HepG2 (cell line): ENCODE measurements around the gene APOD. TPM values are rescaled to one million over a fixed set of nuclear protein-coding genes. Genes with fewer than 3 reads are reported as not detected.
A peak's percentile ranks its signal among the peaks of the same experiment; 100 is the strongest.

Experiments
- BORCS8-MEF2B ChIP-seq: sonication (generic); formaldehyde crosslinking; IDR thresholded peaks from 2 replicates; pipeline ENCODE4 v1.8.0; 2022; ENCODE audit warnings: mild to moderate bottlenecking, missing genetic modification reagents
- HOXA7 ChIP-seq: sonication (generic); formaldehyde crosslinking; IDR thresholded peaks from 2 replicates; pipeline ENCODE4 v1.8.1; 2022; ENCODE audit warnings: mild to moderate bottlenecking, missing genetic modification reagents, moderate library complexity
- IRF2 ChIP-seq: IDR thresholded peaks from 2 replicates; pipeline ENCODE4 v1.6.1; 2018; ENCODE audit warnings: missing genetic modification reagents, missing compliant biosample characterization
- KDM4B ChIP-seq: sonication (generic); formaldehyde crosslinking; IDR thresholded peaks from 2 replicates; pipeline ENCODE4 v1.4.0; 2020; ENCODE audit warnings: missing genetic modification reagents
- WIZ ChIP-seq: sonication (generic); formaldehyde crosslinking; IDR thresholded peaks from 2 replicates; pipeline ENCODE4 v1.5.1; 2020; ENCODE audit warnings: mild to moderate bottlenecking, missing genetic modification reagents
- ZC3H4 ChIP-seq: sonication (generic); formaldehyde crosslinking; IDR thresholded peaks from 2 replicates; pipeline ENCODE4 v1.4.0; 2020; ENCODE audit warnings: missing genetic modification reagents, borderline replicate concordance
- ZNF746 ChIP-seq: sonication (generic); formaldehyde crosslinking; IDR thresholded peaks from 2 replicates; pipeline ENCODE4 v1.8.0; 2022; ENCODE audit warnings: mild to moderate bottlenecking, missing genetic modification reagents
- polyA plus RNA-seq, 8 experiments: library from polyadenylated mRNA; depleted of rRNA in 3 of 8; stranded (reverse) in 7 of 8; unstranded in 1 of 8; fragments of >200 nt; fragmentation: Illumina TruSeq in 4 of 8; extraction: Trizol in 4 of 8; gene quantifications; 2 replicates each; pipeline versions ENCODE4 v1.2.1 to v1.2.3, GENCODE V29; 2011 to 2016; ENCODE audit warnings: low read depth in 4 of 8, missing spikeins in 1 of 8, mixed read lengths in 1 of 8; ENCODE audit not compliant: insufficient read depth in 1 of 8
- total RNA-seq, 5 experiments: library from RNA; depleted of rRNA; stranded (reverse); fragments of >200 nt; fragmentation: Illumina TruSeq; extraction: Trizol; gene quantifications; 2 replicates each; pipeline ENCODE4 v1.2.3, GENCODE V29; 2016; ENCODE audit warnings: low read depth in 1 of 5
- TF ChIP-seq, protein P1 (sequence below): IDR thresholded peaks from 2 replicates; pipeline ENCODE4 v1.4.0; 2020; ENCODE audit warnings: mild to moderate bottlenecking, missing genetic modification reagents
- TF ChIP-seq, protein P2 (sequence below): sonication (generic); formaldehyde crosslinking; IDR thresholded peaks from 2 replicates; pipeline ENCODE4 v1.4.0; 2020; ENCODE audit warnings: missing genetic modification reagents
- TF ChIP-seq, protein P3 (sequence below): sonication (generic); formaldehyde crosslinking; conservative IDR thresholded peaks from 2 replicates; pipeline ENCODE4 v1.4.0; 2020; ENCODE audit warnings: missing genetic modification reagents
- TF ChIP-seq, protein P4 (sequence below): sonication (generic); formaldehyde crosslinking; IDR thresholded peaks from 2 replicates; pipeline ENCODE4 v1.8.0; 2022; ENCODE audit warnings: missing genetic modification reagents, mild to moderate bottlenecking, moderate library complexity, borderline replicate concordance
- TF ChIP-seq, protein P5 (sequence below): sonication (generic); formaldehyde crosslinking; IDR thresholded peaks from 2 replicates; pipeline ENCODE4 v1.8.0; 2022; ENCODE audit warnings: mild to moderate bottlenecking, missing genetic modification reagents, moderate library complexity
- TF ChIP-seq, protein P6 (sequence below): sonication (generic); formaldehyde crosslinking; conservative IDR thresholded peaks from 2 replicates; pipeline ENCODE4 v1.4.0; 2020; ENCODE audit warnings: missing genetic modification reagents
- TF ChIP-seq, protein P7 (sequence below): sonication (generic); formaldehyde crosslinking; IDR thresholded peaks from 2 replicates; pipeline ENCODE4 v1.9.0; 2022; ENCODE audit warnings: low read depth, missing genetic modification reagents

Gene APOD
- total and polyA plus RNA-seq, 2 of the 13 experiments (the other 11 are each of a cell fraction or from before 2014, with no cell fraction given): not detected

GRCh38 chr3:195549931-195550519 is 33.7 kb downstream of the APOD start (continued):
- TF ChIP-seq, protein P1, sequence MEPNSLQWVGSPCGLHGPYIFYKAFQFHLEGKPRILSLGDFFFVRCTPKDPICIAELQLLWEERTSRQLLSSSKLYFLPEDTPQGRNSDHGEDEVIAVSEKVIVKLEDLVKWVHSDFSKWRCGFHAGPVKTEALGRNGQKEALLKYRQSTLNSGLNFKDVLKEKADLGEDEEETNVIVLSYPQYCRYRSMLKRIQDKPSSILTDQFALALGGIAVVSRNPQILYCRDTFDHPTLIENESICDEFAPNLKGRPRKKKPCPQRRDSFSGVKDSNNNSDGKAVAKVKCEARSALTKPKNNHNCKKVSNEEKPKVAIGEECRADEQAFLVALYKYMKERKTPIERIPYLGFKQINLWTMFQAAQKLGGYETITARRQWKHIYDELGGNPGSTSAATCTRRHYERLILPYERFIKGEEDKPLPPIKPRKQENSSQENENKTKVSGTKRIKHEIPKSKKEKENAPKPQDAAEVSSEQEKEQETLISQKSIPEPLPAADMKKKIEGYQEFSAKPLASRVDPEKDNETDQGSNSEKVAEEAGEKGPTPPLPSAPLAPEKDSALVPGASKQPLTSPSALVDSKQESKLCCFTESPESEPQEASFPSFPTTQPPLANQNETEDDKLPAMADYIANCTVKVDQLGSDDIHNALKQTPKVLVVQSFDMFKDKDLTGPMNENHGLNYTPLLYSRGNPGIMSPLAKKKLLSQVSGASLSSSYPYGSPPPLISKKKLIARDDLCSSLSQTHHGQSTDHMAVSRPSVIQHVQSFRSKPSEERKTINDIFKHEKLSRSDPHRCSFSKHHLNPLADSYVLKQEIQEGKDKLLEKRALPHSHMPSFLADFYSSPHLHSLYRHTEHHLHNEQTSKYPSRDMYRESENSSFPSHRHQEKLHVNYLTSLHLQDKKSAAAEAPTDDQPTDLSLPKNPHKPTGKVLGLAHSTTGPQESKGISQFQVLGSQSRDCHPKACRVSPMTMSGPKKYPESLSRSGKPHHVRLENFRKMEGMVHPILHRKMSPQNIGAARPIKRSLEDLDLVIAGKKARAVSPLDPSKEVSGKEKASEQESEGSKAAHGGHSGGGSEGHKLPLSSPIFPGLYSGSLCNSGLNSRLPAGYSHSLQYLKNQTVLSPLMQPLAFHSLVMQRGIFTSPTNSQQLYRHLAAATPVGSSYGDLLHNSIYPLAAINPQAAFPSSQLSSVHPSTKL: peak; percentile 63; the same call in 1 of the 2 replicates
- no peak for TF ChIP-seq HOXA7
- TF ChIP-seq, protein P2, sequence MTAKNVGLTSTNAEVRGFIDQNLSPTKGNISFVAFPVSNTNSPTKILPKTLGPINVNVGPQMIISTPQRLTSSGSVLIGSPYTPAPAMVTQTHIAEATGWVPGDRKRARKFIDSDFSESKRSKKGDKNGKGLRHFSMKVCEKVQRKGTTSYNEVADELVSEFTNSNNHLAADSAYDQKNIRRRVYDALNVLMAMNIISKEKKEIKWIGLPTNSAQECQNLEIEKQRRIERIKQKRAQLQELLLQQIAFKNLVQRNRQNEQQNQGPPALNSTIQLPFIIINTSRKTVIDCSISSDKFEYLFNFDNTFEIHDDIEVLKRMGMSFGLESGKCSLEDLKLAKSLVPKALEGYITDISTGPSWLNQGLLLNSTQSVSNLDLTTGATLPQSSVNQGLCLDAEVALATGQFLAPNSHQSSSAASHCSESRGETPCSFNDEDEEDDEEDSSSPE: peak; percentile 40; the same call in 1 of the 2 replicates
- TF ChIP-seq, protein P3, sequence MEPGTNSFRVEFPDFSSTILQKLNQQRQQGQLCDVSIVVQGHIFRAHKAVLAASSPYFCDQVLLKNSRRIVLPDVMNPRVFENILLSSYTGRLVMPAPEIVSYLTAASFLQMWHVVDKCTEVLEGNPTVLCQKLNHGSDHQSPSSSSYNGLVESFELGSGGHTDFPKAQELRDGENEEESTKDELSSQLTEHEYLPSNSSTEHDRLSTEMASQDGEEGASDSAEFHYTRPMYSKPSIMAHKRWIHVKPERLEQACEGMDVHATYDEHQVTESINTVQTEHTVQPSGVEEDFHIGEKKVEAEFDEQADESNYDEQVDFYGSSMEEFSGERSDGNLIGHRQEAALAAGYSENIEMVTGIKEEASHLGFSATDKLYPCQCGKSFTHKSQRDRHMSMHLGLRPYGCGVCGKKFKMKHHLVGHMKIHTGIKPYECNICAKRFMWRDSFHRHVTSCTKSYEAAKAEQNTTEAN (CRISPR knock-in tag): peak; percentile 71; the same call in 1 of the 2 replicates
- TF ChIP-seq KDM4B (CRISPR knock-in tag): no peak
- TF ChIP-seq, protein P4, sequence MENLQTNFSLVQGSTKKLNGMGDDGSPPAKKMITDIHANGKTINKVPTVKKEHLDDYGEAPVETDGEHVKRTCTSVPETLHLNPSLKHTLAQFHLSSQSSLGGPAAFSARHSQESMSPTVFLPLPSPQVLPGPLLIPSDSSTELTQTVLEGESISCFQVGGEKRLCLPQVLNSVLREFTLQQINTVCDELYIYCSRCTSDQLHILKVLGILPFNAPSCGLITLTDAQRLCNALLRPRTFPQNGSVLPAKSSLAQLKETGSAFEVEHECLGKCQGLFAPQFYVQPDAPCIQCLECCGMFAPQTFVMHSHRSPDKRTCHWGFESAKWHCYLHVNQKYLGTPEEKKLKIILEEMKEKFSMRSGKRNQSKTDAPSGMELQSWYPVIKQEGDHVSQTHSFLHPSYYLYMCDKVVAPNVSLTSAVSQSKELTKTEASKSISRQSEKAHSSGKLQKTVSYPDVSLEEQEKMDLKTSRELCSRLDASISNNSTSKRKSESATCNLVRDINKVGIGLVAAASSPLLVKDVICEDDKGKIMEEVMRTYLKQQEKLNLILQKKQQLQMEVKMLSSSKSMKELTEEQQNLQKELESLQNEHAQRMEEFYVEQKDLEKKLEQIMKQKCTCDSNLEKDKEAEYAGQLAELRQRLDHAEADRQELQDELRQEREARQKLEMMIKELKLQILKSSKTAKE (CRISPR knock-in tag): no peak
- no peak for TF ChIP-seq WIZ
- TF ChIP-seq, protein P5, sequence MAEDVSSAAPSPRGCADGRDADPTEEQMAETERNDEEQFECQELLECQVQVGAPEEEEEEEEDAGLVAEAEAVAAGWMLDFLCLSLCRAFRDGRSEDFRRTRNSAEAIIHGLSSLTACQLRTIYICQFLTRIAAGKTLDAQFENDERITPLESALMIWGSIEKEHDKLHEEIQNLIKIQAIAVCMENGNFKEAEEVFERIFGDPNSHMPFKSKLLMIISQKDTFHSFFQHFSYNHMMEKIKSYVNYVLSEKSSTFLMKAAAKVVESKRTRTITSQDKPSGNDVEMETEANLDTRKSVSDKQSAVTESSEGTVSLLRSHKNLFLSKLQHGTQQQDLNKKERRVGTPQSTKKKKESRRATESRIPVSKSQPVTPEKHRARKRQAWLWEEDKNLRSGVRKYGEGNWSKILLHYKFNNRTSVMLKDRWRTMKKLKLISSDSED (CRISPR knock-in tag): no peak
- no peak for TF ChIP-seq BORCS8-MEF2B
- TF ChIP-seq ZC3H4 (CRISPR knock-in tag): no peak
- no peak for TF ChIP-seq ZNF746 (CRISPR knock-in tag)
- TF ChIP-seq, protein P6, sequence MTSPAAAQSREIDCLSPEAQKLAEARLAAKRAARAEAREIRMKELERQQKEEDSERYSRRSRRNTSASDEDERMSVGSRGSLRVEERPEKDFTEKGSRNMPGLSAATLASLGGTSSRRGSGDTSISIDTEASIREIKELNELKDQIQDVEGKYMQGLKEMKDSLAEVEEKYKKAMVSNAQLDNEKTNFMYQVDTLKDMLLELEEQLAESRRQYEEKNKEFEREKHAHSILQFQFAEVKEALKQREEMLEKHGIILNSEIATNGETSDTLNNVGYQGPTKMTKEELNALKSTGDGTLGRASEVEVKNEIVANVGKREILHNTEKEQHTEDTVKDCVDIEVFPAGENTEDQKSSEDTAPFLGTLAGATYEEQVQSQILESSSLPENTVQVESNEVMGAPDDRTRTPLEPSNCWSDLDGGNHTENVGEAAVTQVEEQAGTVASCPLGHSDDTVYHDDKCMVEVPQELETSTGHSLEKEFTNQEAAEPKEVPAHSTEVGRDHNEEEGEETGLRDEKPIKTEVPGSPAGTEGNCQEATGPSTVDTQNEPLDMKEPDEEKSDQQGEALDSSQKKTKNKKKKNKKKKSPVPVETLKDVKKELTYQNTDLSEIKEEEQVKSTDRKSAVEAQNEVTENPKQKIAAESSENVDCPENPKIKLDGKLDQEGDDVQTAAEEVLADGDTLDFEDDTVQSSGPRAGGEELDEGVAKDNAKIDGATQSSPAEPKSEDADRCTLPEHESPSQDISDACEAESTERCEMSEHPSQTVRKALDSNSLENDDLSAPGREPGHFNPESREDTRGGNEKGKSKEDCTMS: no peak
- TF ChIP-seq, protein P7, sequence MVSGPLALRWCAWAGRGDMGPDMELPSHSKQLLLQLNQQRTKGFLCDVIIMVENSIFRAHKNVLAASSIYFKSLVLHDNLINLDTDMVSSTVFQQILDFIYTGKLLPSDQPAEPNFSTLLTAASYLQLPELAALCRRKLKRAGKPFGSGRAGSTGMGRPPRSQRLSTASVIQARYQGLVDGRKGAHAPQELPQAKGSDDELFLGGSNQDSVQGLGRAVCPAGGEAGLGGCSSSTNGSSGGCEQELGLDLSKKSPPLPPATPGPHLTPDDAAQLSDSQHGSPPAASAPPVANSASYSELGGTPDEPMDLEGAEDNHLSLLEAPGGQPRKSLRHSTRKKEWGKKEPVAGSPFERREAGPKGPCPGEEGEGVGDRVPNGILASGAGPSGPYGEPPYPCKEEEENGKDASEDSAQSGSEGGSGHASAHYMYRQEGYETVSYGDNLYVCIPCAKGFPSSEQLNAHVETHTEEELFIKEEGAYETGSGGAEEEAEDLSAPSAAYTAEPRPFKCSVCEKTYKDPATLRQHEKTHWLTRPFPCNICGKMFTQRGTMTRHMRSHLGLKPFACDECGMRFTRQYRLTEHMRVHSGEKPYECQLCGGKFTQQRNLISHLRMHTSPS (CRISPR knock-in tag): no peak
- peak; percentile 56; the same call in 1 of the 2 replicates for TF ChIP-seq IRF2
